ENCODE measurements around the gene JAZF1. TPM values are rescaled to one million over a fixed set of nuclear protein-coding genes. Genes with fewer than 3 reads are reported as not detected.

Gene JAZF1
- total and polyA plus RNA-seq, 10 of the 15 experiments (the other 5 are each of a cell fraction or from before 2014, with no cell fraction given): 0.04 to 0.82 (median 0.15) TPM; not detected in 3

DNA sequence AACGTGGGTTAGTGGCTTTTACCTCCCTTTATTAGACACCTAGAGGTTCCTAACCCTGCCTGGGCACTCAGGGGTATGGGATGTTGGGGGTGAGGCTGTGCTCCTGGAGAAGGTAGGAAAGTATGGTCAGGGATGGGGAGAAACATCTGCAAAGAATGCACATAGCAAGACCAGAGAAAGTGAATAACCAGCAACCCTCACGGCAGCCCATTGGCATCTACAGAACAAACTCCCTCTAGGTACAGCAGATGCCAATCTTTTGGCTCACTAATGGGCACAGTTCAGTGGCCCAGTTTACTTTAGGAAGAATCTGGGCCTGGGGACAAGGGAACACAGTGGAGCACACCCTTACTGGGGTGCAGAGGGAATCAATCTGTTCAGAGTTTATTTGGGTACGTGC lies 143.9 kb downstream of the JAZF1 start:
- H2AFZ ChIP-seq (ENCODE audit: control insufficient read depth, low read depth, low read length): no peak overlapping the region

More for the DNA sequence above, 143.9 kb downstream of the JAZF1 start:
- in situ Hi-C loops (cut with MboI) (no loop called here), intact Hi-C loops (cut with micrococcal nuclease; ENCODE audit: unreplicated experiment) (no loop called here)
- Histone ChIP-seq H3K4me2 (ENCODE audit: control insufficient read depth, insufficient read depth) (peak overlapping the region; percentile 54), H3K4me3 (no peak overlapping the region), H3K4me1 (ENCODE audit: control insufficient read depth, insufficient read depth, low read length) (peaks cover 7% of the 10 kb centered on the region), H4K20me1 (ENCODE audit: control insufficient read depth, insufficient read depth) (no peaks in the 10 kb centered on the region), H3K9ac (ENCODE audit: control insufficient read depth, insufficient read depth, low read length) (no peak overlapping the region), H3K9me3 (replicated peaks; ENCODE audit: control insufficient read depth, insufficient read depth, low read length) (no peaks in the 10 kb centered on the region), H3K36me3 (ENCODE audit: control insufficient read depth in 2 of 2, insufficient read depth in 2 of 2, low read length in 1 of 2) (no peaks in the 10 kb centered on the region), H3K27me3 (replicated peaks in 1 of 2; ENCODE audit: control insufficient read depth in 2 of 2, insufficient read depth in 2 of 2, low read length in 1 of 2) (peaks cover 0 to 2% of the 10 kb centered on the region in 2 experiments; a peak in 1 of 4 replicates), H3K79me2 (ENCODE audit: control insufficient read depth, insufficient read depth, low read length) (no peaks in the 10 kb centered on the region), H3K27ac (ENCODE audit: control insufficient read depth, insufficient read depth) (no peak overlapping the region)
- SMC1A ChIA-PET (ENCODE audit: uncharacterized antibody, unreplicated experiment): no interaction called here
- TF ChIP-seq SPI1 (IDR thresholded peaks at IDR 0.05; ENCODE audit: borderline replicate concordance, insufficient read depth, low read depth, low read length) (no peak), NR2F1 (conservative IDR thresholded peaks at IDR 0.05) (no peak), RELA (IDR thresholded peaks at IDR 0.05; ENCODE audit: borderline replicate concordance, partially characterized antibody) (no peak), ZBED1 (IDR thresholded peaks at IDR 0.05; ENCODE audit: borderline replicate concordance) (no peak), MTA2 (IDR thresholded peaks at IDR 0.05; ENCODE audit: low read depth) (no peak), MYB (IDR thresholded peaks at IDR 0.05; ENCODE audit: borderline replicate concordance, low read depth, low read length) (no peak), HDAC6 (IDR thresholded peaks at IDR 0.05; ENCODE audit: unreplicated experiment) (no peak)
- TF ChIP-seq, protein P1, sequence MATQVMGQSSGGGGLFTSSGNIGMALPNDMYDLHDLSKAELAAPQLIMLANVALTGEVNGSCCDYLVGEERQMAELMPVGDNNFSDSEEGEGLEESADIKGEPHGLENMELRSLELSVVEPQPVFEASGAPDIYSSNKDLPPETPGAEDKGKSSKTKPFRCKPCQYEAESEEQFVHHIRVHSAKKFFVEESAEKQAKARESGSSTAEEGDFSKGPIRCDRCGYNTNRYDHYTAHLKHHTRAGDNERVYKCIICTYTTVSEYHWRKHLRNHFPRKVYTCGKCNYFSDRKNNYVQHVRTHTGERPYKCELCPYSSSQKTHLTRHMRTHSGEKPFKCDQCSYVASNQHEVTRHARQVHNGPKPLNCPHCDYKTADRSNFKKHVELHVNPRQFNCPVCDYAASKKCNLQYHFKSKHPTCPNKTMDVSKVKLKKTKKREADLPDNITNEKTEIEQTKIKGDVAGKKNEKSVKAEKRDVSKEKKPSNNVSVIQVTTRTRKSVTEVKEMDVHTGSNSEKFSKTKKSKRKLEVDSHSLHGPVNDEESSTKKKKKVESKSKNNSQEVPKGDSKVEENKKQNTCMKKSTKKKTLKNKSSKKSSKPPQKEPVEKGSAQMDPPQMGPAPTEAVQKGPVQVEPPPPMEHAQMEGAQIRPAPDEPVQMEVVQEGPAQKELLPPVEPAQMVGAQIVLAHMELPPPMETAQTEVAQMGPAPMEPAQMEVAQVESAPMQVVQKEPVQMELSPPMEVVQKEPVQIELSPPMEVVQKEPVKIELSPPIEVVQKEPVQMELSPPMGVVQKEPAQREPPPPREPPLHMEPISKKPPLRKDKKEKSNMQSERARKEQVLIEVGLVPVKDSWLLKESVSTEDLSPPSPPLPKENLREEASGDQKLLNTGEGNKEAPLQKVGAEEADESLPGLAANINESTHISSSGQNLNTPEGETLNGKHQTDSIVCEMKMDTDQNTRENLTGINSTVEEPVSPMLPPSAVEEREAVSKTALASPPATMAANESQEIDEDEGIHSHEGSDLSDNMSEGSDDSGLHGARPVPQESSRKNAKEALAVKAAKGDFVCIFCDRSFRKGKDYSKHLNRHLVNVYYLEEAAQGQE (IDR thresholded peaks at IDR 0.05; ENCODE audit: low read depth, low read length): no peak
- TF ChIP-seq, protein P2, sequence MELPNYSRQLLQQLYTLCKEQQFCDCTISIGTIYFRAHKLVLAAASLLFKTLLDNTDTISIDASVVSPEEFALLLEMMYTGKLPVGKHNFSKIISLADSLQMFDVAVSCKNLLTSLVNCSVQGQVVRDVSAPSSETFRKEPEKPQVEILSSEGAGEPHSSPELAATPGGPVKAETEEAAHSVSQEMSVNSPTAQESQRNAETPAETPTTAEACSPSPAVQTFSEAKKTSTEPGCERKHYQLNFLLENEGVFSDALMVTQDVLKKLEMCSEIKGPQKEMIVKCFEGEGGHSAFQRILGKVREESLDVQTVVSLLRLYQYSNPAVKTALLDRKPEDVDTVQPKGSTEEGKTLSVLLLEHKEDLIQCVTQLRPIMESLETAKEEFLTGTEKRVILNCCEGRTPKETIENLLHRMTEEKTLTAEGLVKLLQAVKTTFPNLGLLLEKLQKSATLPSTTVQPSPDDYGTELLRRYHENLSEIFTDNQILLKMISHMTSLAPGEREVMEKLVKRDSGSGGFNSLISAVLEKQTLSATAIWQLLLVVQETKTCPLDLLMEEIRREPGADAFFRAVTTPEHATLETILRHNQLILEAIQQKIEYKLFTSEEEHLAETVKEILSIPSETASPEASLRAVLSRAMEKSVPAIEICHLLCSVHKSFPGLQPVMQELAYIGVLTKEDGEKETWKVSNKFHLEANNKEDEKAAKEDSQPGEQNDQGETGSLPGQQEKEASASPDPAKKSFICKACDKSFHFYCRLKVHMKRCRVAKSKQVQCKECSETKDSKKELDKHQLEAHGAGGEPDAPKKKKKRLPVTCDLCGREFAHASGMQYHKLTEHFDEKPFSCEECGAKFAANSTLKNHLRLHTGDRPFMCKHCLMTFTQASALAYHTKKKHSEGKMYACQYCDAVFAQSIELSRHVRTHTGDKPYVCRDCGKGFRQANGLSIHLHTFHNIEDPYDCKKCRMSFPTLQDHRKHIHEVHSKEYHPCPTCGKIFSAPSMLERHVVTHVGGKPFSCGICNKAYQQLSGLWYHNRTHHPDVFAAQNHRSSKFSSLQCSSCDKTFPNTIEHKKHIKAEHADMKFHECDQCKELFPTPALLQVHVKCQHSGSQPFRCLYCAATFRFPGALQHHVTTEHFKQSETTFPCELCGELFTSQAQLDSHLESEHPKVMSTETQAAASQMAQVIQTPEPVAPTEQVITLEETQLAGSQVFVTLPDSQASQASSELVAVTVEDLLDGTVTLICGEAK (IDR thresholded peaks at IDR 0.05; ENCODE audit: borderline replicate concordance): no peak
- TF ChIP-seq, protein P3, sequence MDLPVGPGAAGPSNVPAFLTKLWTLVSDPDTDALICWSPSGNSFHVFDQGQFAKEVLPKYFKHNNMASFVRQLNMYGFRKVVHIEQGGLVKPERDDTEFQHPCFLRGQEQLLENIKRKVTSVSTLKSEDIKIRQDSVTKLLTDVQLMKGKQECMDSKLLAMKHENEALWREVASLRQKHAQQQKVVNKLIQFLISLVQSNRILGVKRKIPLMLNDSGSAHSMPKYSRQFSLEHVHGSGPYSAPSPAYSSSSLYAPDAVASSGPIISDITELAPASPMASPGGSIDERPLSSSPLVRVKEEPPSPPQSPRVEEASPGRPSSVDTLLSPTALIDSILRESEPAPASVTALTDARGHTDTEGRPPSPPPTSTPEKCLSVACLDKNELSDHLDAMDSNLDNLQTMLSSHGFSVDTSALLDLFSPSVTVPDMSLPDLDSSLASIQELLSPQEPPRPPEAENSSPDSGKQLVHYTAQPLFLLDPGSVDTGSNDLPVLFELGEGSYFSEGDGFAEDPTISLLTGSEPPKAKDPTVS (IDR thresholded peaks at IDR 0.05; ENCODE audit: low read depth, low read length): no peak
- TF ChIP-seq, protein P4, sequence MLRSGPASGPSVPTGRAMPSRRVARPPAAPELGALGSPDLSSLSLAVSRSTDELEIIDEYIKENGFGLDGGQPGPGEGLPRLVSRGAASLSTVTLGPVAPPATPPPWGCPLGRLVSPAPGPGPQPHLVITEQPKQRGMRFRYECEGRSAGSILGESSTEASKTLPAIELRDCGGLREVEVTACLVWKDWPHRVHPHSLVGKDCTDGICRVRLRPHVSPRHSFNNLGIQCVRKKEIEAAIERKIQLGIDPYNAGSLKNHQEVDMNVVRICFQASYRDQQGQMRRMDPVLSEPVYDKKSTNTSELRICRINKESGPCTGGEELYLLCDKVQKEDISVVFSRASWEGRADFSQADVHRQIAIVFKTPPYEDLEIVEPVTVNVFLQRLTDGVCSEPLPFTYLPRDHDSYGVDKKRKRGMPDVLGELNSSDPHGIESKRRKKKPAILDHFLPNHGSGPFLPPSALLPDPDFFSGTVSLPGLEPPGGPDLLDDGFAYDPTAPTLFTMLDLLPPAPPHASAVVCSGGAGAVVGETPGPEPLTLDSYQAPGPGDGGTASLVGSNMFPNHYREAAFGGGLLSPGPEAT (IDR thresholded peaks at IDR 0.05; ENCODE audit: low read depth): no peak
- RAD21 ChIA-PET (ENCODE audit: unreplicated experiment): no interaction called here
- no peak for FAIRE-seq
- 2% methylated on average over 3 of the region's 3 CpGs for WGBS (ENCODE audit: insufficient coverage, insufficient replicate concordance, low lambda C conversion rate, missing lambda C conversion rate)
- ATAC-seq: peak; percentile 23
- no peak for DNase-seq (ENCODE audit: low read depth, low spot score)
- POLR2A ChIA-PET: no interaction called here
- BruUV-seq (replicated peaks): no TSS peak
- CTCF ChIA-PET: no interaction called here
